ENCODE data around the gene MICU1. TPM values are rescaled to one million over a fixed set of nuclear protein-coding genes. Genes with fewer than 3 reads are reported as not detected.

MICU1 gene
- polyA plus RNA-seq, 1 of the 3 experiments (the other 2 are of a cell fraction): 24.6 TPM

GRCh38 chr10:72490951-72491350 is 134.9 kb downstream of the MICU1 start:
- no peaks in the 10 kb centered on the region for H4K20me1 ChIP-seq (ENCODE audit: insufficient read depth)
- no peaks in the 10 kb centered on the region for H3F3A ChIP-seq (replicated peaks; ENCODE audit: insufficient read depth)
- H3K27ac ChIP-seq (ENCODE audit: low read depth in 2 of 2, low read length in 1 of 2): no peak overlapping the region
- ChIA-PET CTCF (no interaction called here), POLR2A (no interaction called here)
- H3K36me3 ChIP-seq (replicated peaks in 1 of 2; ENCODE audit: control insufficient read depth in 1 of 2, insufficient read depth in 2 of 2, low read length in 1 of 2): peaks cover 0 to 4% of the 10 kb centered on the region in 2 experiments
- H3K9me2 ChIP-seq: no peaks in the 10 kb centered on the region
- H3K4me3 ChIP-seq (ENCODE audit: low read depth in 2 of 2, low read length in 1 of 2): no peak overlapping the region
- H3K4me1 ChIP-seq (ENCODE audit: control insufficient read depth in 1 of 2, insufficient read depth in 2 of 2, low read depth in 1 of 2, low read length in 1 of 2): no peaks in the 10 kb centered on the region
- WGBS (ENCODE audit: low lambda C conversion rate): 73% methylated on average over 4 of the region's 4 CpGs
- no peaks in the 10 kb centered on the region for H3K9me3 ChIP-seq
- no peak for DNase-seq
- TF ChIP-seq RAD21 (IDR thresholded peaks at IDR 0.05; ENCODE audit: low read length): no peak
- no peak for TF ChIP-seq JUND (IDR thresholded peaks at IDR 0.05)
- TF ChIP-seq MEF2A (IDR thresholded peaks at IDR 0.05; ENCODE audit: borderline replicate concordance, low read depth): no peak
- TF ChIP-seq POLR2AphosphoS5 (IDR thresholded peaks at IDR 0.05; ENCODE audit: low read depth, low read length): no peak
- TF ChIP-seq USF2 (IDR thresholded peaks at IDR 0.05; ENCODE audit: borderline replicate concordance, low read depth, low read length): no peak
- TF ChIP-seq EZH2phosphoT487 (IDR thresholded peaks at IDR 0.05; ENCODE audit: borderline replicate concordance, low read depth): no peak
- no peak for TF ChIP-seq TAF1 (IDR thresholded peaks at IDR 0.05; ENCODE audit: borderline replicate concordance, low read depth, low read length)
- TF ChIP-seq NRF1 (IDR thresholded peaks at IDR 0.05; ENCODE audit: low read depth, low read length): no peak
- TF ChIP-seq GABPA (IDR thresholded peaks at IDR 0.05; ENCODE audit: low read depth): no peak
- no peak for TF ChIP-seq FOXM1 (IDR thresholded peaks at IDR 0.05; ENCODE audit: low read depth)
- TF ChIP-seq, protein P1, sequence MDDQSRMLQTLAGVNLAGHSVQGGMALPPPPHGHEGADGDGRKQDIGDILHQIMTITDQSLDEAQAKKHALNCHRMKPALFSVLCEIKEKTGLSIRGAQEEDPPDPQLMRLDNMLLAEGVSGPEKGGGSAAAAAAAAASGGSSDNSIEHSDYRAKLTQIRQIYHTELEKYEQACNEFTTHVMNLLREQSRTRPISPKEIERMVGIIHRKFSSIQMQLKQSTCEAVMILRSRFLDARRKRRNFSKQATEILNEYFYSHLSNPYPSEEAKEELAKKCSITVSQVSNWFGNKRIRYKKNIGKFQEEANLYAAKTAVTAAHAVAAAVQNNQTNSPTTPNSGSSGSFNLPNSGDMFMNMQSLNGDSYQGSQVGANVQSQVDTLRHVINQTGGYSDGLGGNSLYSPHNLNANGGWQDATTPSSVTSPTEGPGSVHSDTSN (IDR thresholded peaks at IDR 0.05): no peak
- TF ChIP-seq, protein P2, sequence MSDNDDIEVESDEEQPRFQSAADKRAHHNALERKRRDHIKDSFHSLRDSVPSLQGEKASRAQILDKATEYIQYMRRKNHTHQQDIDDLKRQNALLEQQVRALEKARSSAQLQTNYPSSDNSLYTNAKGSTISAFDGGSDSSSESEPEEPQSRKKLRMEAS (IDR thresholded peaks at IDR 0.05; ENCODE audit: low read depth): no peak
- TF ChIP-seq USF1 (IDR thresholded peaks at IDR 0.05; ENCODE audit: borderline replicate concordance, low read depth): no peak
- no peak for TF ChIP-seq RCOR1 (IDR thresholded peaks at IDR 0.05; ENCODE audit: low read length)
- H2AFZ ChIP-seq (ENCODE audit: low read depth): no peak overlapping the region
- H3K27me3 ChIP-seq (ENCODE audit: insufficient read depth): no peaks in the 10 kb centered on the region
- H3K79me2 ChIP-seq (ENCODE audit: insufficient read depth): no peaks in the 10 kb centered on the region
- no peak overlapping the region for H3K4me2 ChIP-seq
- no peak overlapping the region for H3K9ac ChIP-seq

DNA sequence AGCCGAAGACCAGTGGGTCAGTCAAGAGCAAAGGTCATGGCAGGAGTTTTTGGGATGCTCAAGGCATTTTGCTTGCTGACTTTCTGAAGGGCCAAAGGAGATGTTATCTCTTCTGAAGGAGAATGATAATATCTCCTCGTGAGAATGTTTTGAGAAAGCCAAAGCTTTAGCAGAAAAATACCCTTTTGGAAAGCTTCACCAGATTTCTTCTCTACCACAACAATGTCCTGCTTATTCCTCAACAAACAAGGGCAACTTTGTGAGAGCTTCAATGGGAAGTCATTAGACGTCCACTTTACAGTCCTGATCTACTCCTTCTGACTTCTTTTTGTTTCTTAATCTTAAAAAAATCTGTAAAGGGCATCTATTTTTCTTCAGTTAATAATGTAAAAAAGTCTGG is 138.4 kb downstream of the MICU1 start:
- Histone ChIP-seq H3K27ac (ENCODE audit: low read depth in 2 of 2, low read length in 1 of 2) (no peak overlapping the region), H3K4me1 (ENCODE audit: control insufficient read depth in 1 of 2, insufficient read depth in 2 of 2, low read depth in 1 of 2, low read length in 1 of 2) (no peaks in the 10 kb centered on the region), H3K27me3 (ENCODE audit: insufficient read depth) (no peaks in the 10 kb centered on the region), H3K9ac (no peak overlapping the region), H3F3A (replicated peaks; ENCODE audit: insufficient read depth) (no peaks in the 10 kb centered on the region), H3K36me3 (replicated peaks in 1 of 2; ENCODE audit: control insufficient read depth in 1 of 2, insufficient read depth in 2 of 2, low read length in 1 of 2) (no peaks in the 10 kb centered on the region), H3K9me2 (no peaks in the 10 kb centered on the region), H2AFZ (ENCODE audit: low read depth) (no peak overlapping the region), H3K79me2 (ENCODE audit: insufficient read depth) (no peaks in the 10 kb centered on the region), H3K9me3 (no peaks in the 10 kb centered on the region), H3K4me3 (ENCODE audit: low read depth in 2 of 2, low read length in 1 of 2) (no peak overlapping the region), H4K20me1 (ENCODE audit: insufficient read depth) (no peaks in the 10 kb centered on the region), H3K4me2 (no peak overlapping the region)
- ChIA-PET CTCF (no interaction called here), POLR2A (no interaction called here)
- WGBS (ENCODE audit: low lambda C conversion rate): 93% methylated on average over 3 of the region's 3 CpGs
- no peak for DNase-seq
- TF ChIP-seq TCF12 (IDR thresholded peaks at IDR 0.05): no peak
- no peak for TF ChIP-seq RFX5 (IDR thresholded peaks at IDR 0.05; ENCODE audit: low read length)
- TF ChIP-seq JUND (IDR thresholded peaks at IDR 0.05): no peak
- TF ChIP-seq, protein P3, sequence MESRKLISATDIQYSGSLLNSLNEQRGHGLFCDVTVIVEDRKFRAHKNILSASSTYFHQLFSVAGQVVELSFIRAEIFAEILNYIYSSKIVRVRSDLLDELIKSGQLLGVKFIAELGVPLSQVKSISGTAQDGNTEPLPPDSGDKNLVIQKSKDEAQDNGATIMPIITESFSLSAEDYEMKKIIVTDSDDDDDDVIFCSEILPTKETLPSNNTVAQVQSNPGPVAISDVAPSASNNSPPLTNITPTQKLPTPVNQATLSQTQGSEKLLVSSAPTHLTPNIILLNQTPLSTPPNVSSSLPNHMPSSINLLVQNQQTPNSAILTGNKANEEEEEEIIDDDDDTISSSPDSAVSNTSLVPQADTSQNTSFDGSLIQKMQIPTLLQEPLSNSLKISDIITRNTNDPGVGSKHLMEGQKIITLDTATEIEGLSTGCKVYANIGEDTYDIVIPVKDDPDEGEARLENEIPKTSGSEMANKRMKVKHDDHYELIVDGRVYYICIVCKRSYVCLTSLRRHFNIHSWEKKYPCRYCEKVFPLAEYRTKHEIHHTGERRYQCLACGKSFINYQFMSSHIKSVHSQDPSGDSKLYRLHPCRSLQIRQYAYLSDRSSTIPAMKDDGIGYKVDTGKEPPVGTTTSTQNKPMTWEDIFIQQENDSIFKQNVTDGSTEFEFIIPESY (IDR thresholded peaks at IDR 0.05; ENCODE audit: borderline replicate concordance, low read depth): no peak
- TF ChIP-seq MEF2A (IDR thresholded peaks at IDR 0.05; ENCODE audit: borderline replicate concordance, low read depth): no peak
- no peak for TF ChIP-seq IRF3 (IDR thresholded peaks at IDR 0.05; ENCODE audit: low read depth, low read length)
- no peak for TF ChIP-seq EP300 (IDR thresholded peaks at IDR 0.05; ENCODE audit: borderline replicate concordance in 1 of 2, low read depth in 1 of 2, low read length in 1 of 2)
- no peak for TF ChIP-seq EZH2phosphoT487 (IDR thresholded peaks at IDR 0.05; ENCODE audit: borderline replicate concordance, low read depth)
- TF ChIP-seq, protein P1 (IDR thresholded peaks at IDR 0.05): no peak
- TF ChIP-seq CHD2 (IDR thresholded peaks at IDR 0.05; ENCODE audit: low read length, partially characterized antibody): no peak
- no peak for TF ChIP-seq ELF1 (IDR thresholded peaks at IDR 0.05)
- TF ChIP-seq GABPA (IDR thresholded peaks at IDR 0.05; ENCODE audit: low read depth): no peak
- no peak for TF ChIP-seq RAD21 (IDR thresholded peaks at IDR 0.05; ENCODE audit: low read length)
- no peak for TF ChIP-seq TEAD4 (IDR thresholded peaks at IDR 0.05; ENCODE audit: borderline replicate concordance, insufficient read depth)
- TF ChIP-seq FOXM1 (IDR thresholded peaks at IDR 0.05; ENCODE audit: low read depth): no peak
